ENCODE measurements around the gene ABTB1. TPM values are rescaled to one million over a fixed set of nuclear protein-coding genes. Genes with fewer than 3 reads are reported as not detected.

Gene ABTB1
- total RNA-seq, 1 donor from 2014 or later, result 12.2 TPM

DNA sequence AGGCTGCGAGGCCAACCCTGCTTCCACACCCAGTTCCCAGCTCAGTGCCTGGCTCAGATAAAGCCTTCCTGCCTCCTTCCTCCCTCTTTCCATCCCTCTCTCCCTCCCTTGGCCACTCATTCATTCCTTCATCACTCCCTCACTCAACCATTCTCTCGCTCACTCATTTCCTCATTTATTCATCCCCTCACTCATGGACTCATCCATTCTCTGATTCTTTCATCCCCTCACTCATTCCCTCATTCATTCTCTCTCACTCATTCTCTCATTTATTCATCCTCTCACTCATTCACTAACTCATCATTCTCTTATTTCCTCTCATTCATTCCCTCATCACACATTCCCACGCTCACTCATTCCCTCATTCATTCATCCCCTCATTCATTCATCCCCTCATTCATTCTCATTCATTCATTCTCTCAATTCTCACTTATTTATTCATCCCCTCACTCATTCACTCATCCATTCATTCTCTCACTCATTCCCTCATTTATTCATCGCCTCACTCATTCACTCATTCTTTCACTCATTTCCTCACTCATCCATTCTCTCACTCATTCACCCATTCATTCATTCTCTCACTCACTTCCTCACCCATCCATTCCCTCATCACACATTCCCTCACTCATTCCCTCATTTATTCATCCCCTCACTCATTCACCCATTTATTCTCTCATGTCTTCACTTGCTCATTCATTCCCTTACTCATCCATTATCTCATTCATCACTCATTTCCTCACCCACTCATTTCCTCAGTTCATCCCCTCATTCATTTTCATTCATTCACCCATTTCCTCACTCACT, 13.2 kb downstream of the ABTB1 start:
- TF ChIP-seq, protein P1, sequence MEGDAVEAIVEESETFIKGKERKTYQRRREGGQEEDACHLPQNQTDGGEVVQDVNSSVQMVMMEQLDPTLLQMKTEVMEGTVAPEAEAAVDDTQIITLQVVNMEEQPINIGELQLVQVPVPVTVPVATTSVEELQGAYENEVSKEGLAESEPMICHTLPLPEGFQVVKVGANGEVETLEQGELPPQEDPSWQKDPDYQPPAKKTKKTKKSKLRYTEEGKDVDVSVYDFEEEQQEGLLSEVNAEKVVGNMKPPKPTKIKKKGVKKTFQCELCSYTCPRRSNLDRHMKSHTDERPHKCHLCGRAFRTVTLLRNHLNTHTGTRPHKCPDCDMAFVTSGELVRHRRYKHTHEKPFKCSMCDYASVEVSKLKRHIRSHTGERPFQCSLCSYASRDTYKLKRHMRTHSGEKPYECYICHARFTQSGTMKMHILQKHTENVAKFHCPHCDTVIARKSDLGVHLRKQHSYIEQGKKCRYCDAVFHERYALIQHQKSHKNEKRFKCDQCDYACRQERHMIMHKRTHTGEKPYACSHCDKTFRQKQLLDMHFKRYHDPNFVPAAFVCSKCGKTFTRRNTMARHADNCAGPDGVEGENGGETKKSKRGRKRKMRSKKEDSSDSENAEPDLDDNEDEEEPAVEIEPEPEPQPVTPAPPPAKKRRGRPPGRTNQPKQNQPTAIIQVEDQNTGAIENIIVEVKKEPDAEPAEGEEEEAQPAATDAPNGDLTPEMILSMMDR (IDR thresholded peaks at IDR 0.05; ENCODE audit: unreplicated experiment), result no peak
- Mint-ChIP-seq H3K27me3 (peaks cover 3% of the 10 kb centered on the region), H3K4me1 (ENCODE audit: low read depth) (peaks cover 1% of the 10 kb centered on the region), H3K27ac (no peak overlapping the region), H3K9me3 (ENCODE audit: low read depth) (no peaks in the 10 kb centered on the region), H3K36me3 (ENCODE audit: insufficient read depth) (no peaks in the 10 kb centered on the region), H3K4me3 (ENCODE audit: low read depth) (no peak overlapping the region)
- no peak for DNase-seq (ENCODE audit: low spot score, unreplicated experiment)

DNA sequence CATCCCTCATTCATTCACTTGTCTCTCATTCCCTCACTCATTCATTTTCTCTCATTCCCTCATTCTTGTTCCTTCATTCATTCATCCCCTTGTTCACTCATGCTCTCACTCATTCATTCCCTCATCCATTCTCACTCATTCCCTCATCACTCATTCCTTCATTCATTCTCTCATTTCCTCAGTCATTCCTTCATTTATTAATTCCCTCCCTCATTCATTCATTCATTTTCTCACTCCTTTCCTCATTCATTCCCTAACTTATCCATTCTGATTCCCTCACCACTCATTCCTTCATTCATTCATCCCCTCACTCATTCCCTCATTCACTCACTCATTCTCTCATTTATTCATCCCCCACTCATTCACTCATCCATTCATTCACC, 13.8 kb downstream of the ABTB1 start:
- TF ChIP-seq, protein P1 (IDR thresholded peaks at IDR 0.05; ENCODE audit: unreplicated experiment), result no peak
- DNase-seq (ENCODE audit: low spot score, unreplicated experiment), result no peak
- H3K9me3 Mint-ChIP-seq (ENCODE audit: low read depth), result no peaks in the 10 kb centered on the region
- H3K4me1 Mint-ChIP-seq (ENCODE audit: low read depth), result peaks cover 1% of the 10 kb centered on the region
- H3K27ac Mint-ChIP-seq, result no peak overlapping the region
- H3K27me3 Mint-ChIP-seq, result peaks cover 3% of the 10 kb centered on the region
- H3K4me3 Mint-ChIP-seq (ENCODE audit: low read depth), result no peak overlapping the region
- no peaks in the 10 kb centered on the region for H3K36me3 Mint-ChIP-seq (ENCODE audit: insufficient read depth)

DNA sequence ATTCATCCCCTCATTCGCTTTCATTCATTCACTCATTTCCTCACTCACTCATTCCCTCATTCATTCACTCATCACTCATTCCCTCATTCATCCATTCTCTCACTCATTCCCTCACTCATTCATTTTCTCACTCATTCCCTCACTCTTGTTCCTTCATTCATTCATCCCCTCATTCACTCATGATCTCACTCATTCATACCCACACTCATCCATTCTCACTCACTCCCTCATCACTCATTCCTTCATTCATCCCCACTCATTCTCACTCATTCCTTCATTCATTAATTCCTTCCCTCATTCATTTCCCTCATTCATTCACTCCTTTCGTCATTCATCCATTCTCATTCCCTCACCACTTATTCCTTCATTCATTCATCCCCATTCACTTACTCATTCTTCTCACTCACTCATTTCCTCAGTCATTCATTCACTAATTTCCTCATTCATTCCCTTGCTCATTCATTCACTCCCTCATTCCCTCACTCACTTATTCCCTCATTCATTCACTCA, 14.5 kb downstream of the ABTB1 start:
- TF ChIP-seq, protein P1 (IDR thresholded peaks at IDR 0.05; ENCODE audit: unreplicated experiment), result no peak
- Mint-ChIP-seq H3K27ac (no peak overlapping the region), H3K9me3 (ENCODE audit: low read depth) (no peaks in the 10 kb centered on the region), H3K27me3 (peaks cover 3% of the 10 kb centered on the region), H3K4me3 (ENCODE audit: low read depth) (no peak overlapping the region), H3K4me1 (ENCODE audit: low read depth) (peaks cover 1% of the 10 kb centered on the region), H3K36me3 (ENCODE audit: insufficient read depth) (no peaks in the 10 kb centered on the region)
- DNase-seq (ENCODE audit: low spot score, unreplicated experiment), result no peak

DNA sequence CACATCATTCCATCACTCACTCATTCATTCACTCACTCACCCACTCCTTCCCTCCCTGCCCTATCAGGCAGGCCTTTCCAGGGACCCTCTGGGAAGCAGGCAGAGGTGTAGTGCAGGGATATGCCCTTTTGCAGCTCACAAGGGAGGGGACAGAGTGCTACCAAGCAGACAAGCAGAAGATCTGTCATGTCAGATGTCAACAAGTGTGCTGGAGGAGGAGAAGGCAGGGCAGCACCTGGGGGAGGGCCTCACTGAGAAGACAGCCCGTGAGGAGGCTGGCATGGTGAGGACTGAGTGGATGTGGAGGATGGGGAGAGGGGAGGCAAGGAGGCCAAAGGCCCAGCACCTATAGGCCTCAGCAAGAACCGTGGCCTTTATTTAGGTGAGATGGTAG, 15.3 kb downstream of the ABTB1 start:
- Mint-ChIP-seq H3K27ac (no peak overlapping the region), H3K4me1 (ENCODE audit: low read depth) (peaks cover 1% of the 10 kb centered on the region), H3K4me3 (ENCODE audit: low read depth) (no peak overlapping the region), H3K36me3 (ENCODE audit: insufficient read depth) (no peaks in the 10 kb centered on the region), H3K27me3 (peaks cover 5% of the 10 kb centered on the region), H3K9me3 (ENCODE audit: low read depth) (no peaks in the 10 kb centered on the region)
- TF ChIP-seq, protein P1 (IDR thresholded peaks at IDR 0.05; ENCODE audit: unreplicated experiment), result no peak
- DNase-seq (ENCODE audit: low spot score, unreplicated experiment), result no peak

DNA sequence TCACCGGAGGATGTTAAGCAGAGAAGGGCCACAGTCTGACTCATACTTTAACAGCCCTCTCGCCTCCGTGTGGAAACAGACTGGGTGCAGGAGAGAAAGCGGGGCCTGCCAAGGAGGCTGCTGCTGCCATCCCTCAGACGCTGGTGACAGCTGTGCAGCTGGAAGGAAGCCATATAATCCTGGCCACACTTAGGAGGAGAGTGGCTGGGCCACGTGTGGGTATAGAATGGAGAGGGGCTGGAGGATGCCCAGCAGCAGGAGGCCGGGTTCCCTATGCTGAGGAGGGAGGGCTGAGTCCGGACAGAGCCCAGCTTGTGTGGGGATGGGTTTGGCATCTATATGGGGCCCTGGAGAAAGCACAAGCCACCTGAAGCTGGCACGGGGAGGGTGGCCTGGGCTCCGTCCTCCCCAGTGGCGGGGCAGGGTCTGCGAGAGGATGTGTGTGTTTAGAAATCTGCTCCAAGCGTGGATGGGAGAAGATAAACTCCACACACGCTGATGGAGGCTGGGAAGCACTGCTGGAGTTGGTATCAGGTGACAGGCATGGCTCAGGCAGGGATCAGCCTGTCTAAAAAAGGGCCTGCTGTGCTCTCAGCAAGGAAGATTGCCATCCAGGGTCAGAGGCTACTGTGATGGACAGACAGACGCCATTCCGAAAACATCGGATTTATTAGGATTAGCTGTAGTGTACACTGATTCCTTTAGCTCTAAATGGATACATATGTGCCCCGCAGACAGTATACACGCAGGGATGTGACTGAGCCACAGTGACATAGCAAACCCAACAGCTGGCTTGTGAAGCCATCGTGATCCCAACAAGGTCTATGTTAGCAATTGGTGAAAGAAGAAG, 15.9 kb downstream of the ABTB1 start:
- DNase-seq (ENCODE audit: low spot score, unreplicated experiment), result no peak
- H3K27ac Mint-ChIP-seq, result no peak overlapping the region
- H3K9me3 Mint-ChIP-seq (ENCODE audit: low read depth), result no peaks in the 10 kb centered on the region
- TF ChIP-seq, protein P1 (IDR thresholded peaks at IDR 0.05; ENCODE audit: unreplicated experiment), result no peak
- H3K36me3 Mint-ChIP-seq (ENCODE audit: insufficient read depth), result no peaks in the 10 kb centered on the region
- H3K27me3 Mint-ChIP-seq, result peaks cover 7% of the 10 kb centered on the region
- peaks cover 1% of the 10 kb centered on the region for H3K4me1 Mint-ChIP-seq (ENCODE audit: low read depth)
- H3K4me3 Mint-ChIP-seq (ENCODE audit: low read depth), result no peak overlapping the region
